ENCODE measurements around the gene FAM163A.

- no peak for TF ChIP-seq CTCF (IDR thresholded peaks at IDR 0.05)
- TF ChIP-seq POLR2A (IDR thresholded peaks at IDR 0.05; ENCODE audit: low read depth) = no peak
Observed at GRCh38 chr1:179747611-179748010, 4.5 kb downstream of the FAM163A start.
